ENCODE measurements around the gene CYP24A1. TPM values are rescaled to one million over a fixed set of nuclear protein-coding genes. Genes with fewer than 3 reads are reported as not detected.

CYP24A1 gene
- total and polyA plus RNA-seq, 2 donors (not counting 3 experiments of a cell fraction or from before 2014, with no cell fraction given): not detected

GRCh38 chr20:54146672-54147071 lies 27.1 kb downstream of the CYP24A1 start:
- no peak overlapping the region for H3K27ac ChIP-seq (ENCODE audit: insufficient read depth, low read depth, low read length)
- no peaks in the 10 kb centered on the region for H4K20me1 ChIP-seq (replicated peaks; ENCODE audit: control insufficient read depth, extremely low read depth, insufficient read depth, low read length)
- BruUV-seq (replicated peaks): no TSS peak
- no peak overlapping the region for H3K4me2 ChIP-seq (ENCODE audit: insufficient read depth, low read length)
- no peaks in the 10 kb centered on the region for H3K4me1 ChIP-seq (ENCODE audit: control insufficient read depth, extremely low read depth, insufficient read depth, low read length)
- dilution Hi-C loops (cut with MboI; ENCODE audit: extremely low pct_ligation_motif_present, low sequenced_read_pairs): no loop called here
- H3K27me3 ChIP-seq (ENCODE audit: control insufficient read depth in 2 of 2, insufficient read depth in 2 of 2, low read length in 2 of 2): no peaks in the 10 kb centered on the region
- no peaks in the 10 kb centered on the region for H3K79me2 ChIP-seq (ENCODE audit: control insufficient read depth, insufficient read depth, low read length)
- ChIA-PET CTCF (interaction anchor here (1.0 kb wide), 2 partner anchors 15 to 42 kb away, joined by 3 to 4 read pairs; no protein-coding TSS in a partner anchor), POLR2A (no interaction called here)
- no peak overlapping the region for H3K9ac ChIP-seq (replicated peaks; ENCODE audit: extremely low read depth, insufficient read depth, low read length)
- DNase-seq (ENCODE audit: low read depth, low spot score) (no peak), FAIRE-seq (no peak)
- no peak overlapping the region for H3K4me3 ChIP-seq (replicated peaks in 1 of 3; ENCODE audit: insufficient read depth in 1 of 3, low read depth in 1 of 3, low read length in 3 of 3)
- H3K36me3 ChIP-seq (ENCODE audit: control insufficient read depth in 2 of 2, extremely low read depth in 1 of 2, insufficient read depth in 2 of 2, low read length in 2 of 2): no peaks in the 10 kb centered on the region
- no peaks in the 10 kb centered on the region for H3K9me3 ChIP-seq (replicated peaks; ENCODE audit: control insufficient read depth, insufficient read depth, low read length)
- TF ChIP-seq, protein P1, sequence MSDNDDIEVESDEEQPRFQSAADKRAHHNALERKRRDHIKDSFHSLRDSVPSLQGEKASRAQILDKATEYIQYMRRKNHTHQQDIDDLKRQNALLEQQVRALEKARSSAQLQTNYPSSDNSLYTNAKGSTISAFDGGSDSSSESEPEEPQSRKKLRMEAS (IDR thresholded peaks at IDR 0.05; ENCODE audit: insufficient read depth, insufficient read length): no peak
- TF ChIP-seq GATA2 (IDR thresholded peaks at IDR 0.05; ENCODE audit: insufficient read depth, insufficient read length, low read depth, low read length) (no peak), EZH2 (IDR thresholded peaks at IDR 0.05; ENCODE audit: borderline replicate concordance, low read depth, low read length, severe bottlenecking) (no peak), JUN (IDR thresholded peaks at IDR 0.05; ENCODE audit: borderline replicate concordance, insufficient read depth, insufficient read length, low read depth) (no peak), POLR2AphosphoS5 (IDR thresholded peaks at IDR 0.05; ENCODE audit: insufficient read depth, low read depth, low read length) (no peak), FOS (IDR thresholded peaks at IDR 0.05; ENCODE audit: borderline replicate concordance, insufficient read depth, low read length) (no peak), MYC (IDR thresholded peaks at IDR 0.05; ENCODE audit: low read depth, low read length) (no peak), POLR2A (IDR thresholded peaks at IDR 0.05; ENCODE audit: low read depth, low read length) (no peak), CTCF (IDR thresholded peaks at IDR 0.05; ENCODE audit: extremely low read depth in 1 of 2, insufficient read depth in 1 of 2, low read depth in 1 of 2, low read length in 2 of 2) (no peak)
- H3K9me1 ChIP-seq (replicated peaks; ENCODE audit: control insufficient read depth, extremely low read depth, insufficient read depth, low read length): no peaks in the 10 kb centered on the region
- intact Hi-C loops (cut with micrococcal nuclease): no loop called here
- no peak overlapping the region for H2AFZ ChIP-seq (ENCODE audit: low read depth, low read length)
